ENCODE data around the gene F11. TPM values are rescaled to one million over a fixed set of nuclear protein-coding genes. Genes with fewer than 3 reads are reported as not detected.

The F11 gene
- total and polyA plus RNA-seq, 2 donors (not counting 3 experiments of a cell fraction or from before 2014, with no cell fraction given), result not detected

- Histone ChIP-seq H3K27ac (ENCODE audit: insufficient read depth, low read depth, low read length) (no peak overlapping the region), H3K9me3 (replicated peaks; ENCODE audit: control insufficient read depth, insufficient read depth, low read length) (peaks cover 5% of the 10 kb centered on the region), H3K27me3 (ENCODE audit: control insufficient read depth in 2 of 2, insufficient read depth in 2 of 2, low read length in 2 of 2) (no peaks in the 10 kb centered on the region), H3K4me1 (ENCODE audit: control insufficient read depth, extremely low read depth, insufficient read depth, low read length) (no peaks in the 10 kb centered on the region), H2AFZ (ENCODE audit: low read depth, low read length) (no peak overlapping the region), H3K9me1 (replicated peaks; ENCODE audit: control insufficient read depth, extremely low read depth, insufficient read depth, low read length) (no peaks in the 10 kb centered on the region), H3K36me3 (ENCODE audit: control insufficient read depth in 2 of 2, extremely low read depth in 1 of 2, insufficient read depth in 2 of 2, low read length in 2 of 2) (no peaks in the 10 kb centered on the region), H3K79me2 (ENCODE audit: control insufficient read depth, insufficient read depth, low read length) (no peaks in the 10 kb centered on the region), H3K4me2 (ENCODE audit: insufficient read depth, low read length) (no peak overlapping the region), H3K4me3 (replicated peaks in 1 of 3; ENCODE audit: insufficient read depth in 1 of 3, low read depth in 1 of 3, low read length in 3 of 3) (no peak overlapping the region), H4K20me1 (replicated peaks; ENCODE audit: control insufficient read depth, extremely low read depth, insufficient read depth, low read length) (no peaks in the 10 kb centered on the region), H3K9ac (replicated peaks; ENCODE audit: extremely low read depth, insufficient read depth, low read length) (no peak overlapping the region)
- BruUV-seq (replicated peaks), result no TSS peak
- POLR2A ChIA-PET, result no interaction called here
- DNase-seq (ENCODE audit: low read depth, low spot score) (no peak), FAIRE-seq (no peak)
- no peak for TF ChIP-seq CTCF (IDR thresholded peaks at IDR 0.05; ENCODE audit: extremely low read depth in 1 of 2, insufficient read depth in 1 of 2, low read depth in 1 of 2, low read length in 2 of 2)
- TF ChIP-seq MAX (IDR thresholded peaks at IDR 0.05; ENCODE audit: insufficient read depth, insufficient read length), result no peak
- no peak for TF ChIP-seq GATA2 (IDR thresholded peaks at IDR 0.05; ENCODE audit: insufficient read depth, insufficient read length, low read depth, low read length)
- no peak for TF ChIP-seq FOS (IDR thresholded peaks at IDR 0.05; ENCODE audit: borderline replicate concordance, insufficient read depth, low read length)
- TF ChIP-seq POLR2AphosphoS5 (IDR thresholded peaks at IDR 0.05; ENCODE audit: insufficient read depth, low read depth, low read length), result no peak
- TF ChIP-seq JUN (IDR thresholded peaks at IDR 0.05; ENCODE audit: borderline replicate concordance, insufficient read depth, insufficient read length, low read depth), result no peak
- no peak for TF ChIP-seq EZH2 (IDR thresholded peaks at IDR 0.05; ENCODE audit: borderline replicate concordance, low read depth, low read length, severe bottlenecking)
- no peak for TF ChIP-seq POLR2A (IDR thresholded peaks at IDR 0.05; ENCODE audit: low read depth, low read length)
- TF ChIP-seq MYC (IDR thresholded peaks at IDR 0.05; ENCODE audit: low read depth, low read length), result no peak
- intact Hi-C loops (cut with micrococcal nuclease), result no loop called here
- CTCF ChIA-PET, result no interaction called here
- dilution Hi-C loops (cut with MboI; ENCODE audit: extremely low pct_ligation_motif_present, low sequenced_read_pairs), result no loop called here
Observed at GRCh38 chr4:186326391-186326790, 60.4 kb downstream of the F11 start.
